SK-N-SH treated with all-trans-retinoic acid at 6 μM for 48 hours (cell line): ENCODE measurements around the gene PLA2G3.

Source experiments
- ATAC-seq: fragments of 200-7000 bp; cut with Tn5 transposase; 3 replicates; pipeline ENCODE4 v1.9.1; 2020; ENCODE audit warnings: mild to moderate bottlenecking, moderate library complexity
- ARNTL ChIP-seq: fragments of 450-650 bp; formaldehyde crosslinking; IDR thresholded peaks from 2 replicates; pipeline ENCODE4 v1.5.0; 2020; ENCODE audit warnings: low read depth, mild to moderate bottlenecking, moderate library complexity, borderline replicate concordance
- BACH2 ChIP-seq: fragments of 250-450 bp; sonication (Bioruptor Pico); IDR thresholded peaks from 2 replicates; pipeline ENCODE4 v1.9.0; 2021; ENCODE audit warnings: mild to moderate bottlenecking, borderline replicate concordance
- CSDC2 ChIP-seq: fragments of 250-450 bp; sonication (Bioruptor Pico); IDR thresholded peaks from 2 replicates; pipeline ENCODE4 v1.5.0; 2020; ENCODE audit warnings: mild to moderate bottlenecking, moderate library complexity
- GLIS3 ChIP-seq: fragments of 250-450 bp; sonication (Bioruptor Pico); IDR thresholded peaks from 2 replicates; pipeline ENCODE4 v1.5.0; 2020; ENCODE audit warnings: mild to moderate bottlenecking, moderate library complexity
- ISL1 ChIP-seq: fragments of 250-450 bp; sonication (Bioruptor Pico); IDR thresholded peaks from 2 replicates; pipeline ENCODE4 v2.1.2; 2022; ENCODE audit warnings: mild to moderate bottlenecking, moderate library complexity
- PPARA ChIP-seq: fragments of 250-450 bp; sonication (Bioruptor Pico); IDR thresholded peaks from 2 replicates; pipeline ENCODE4 v1.5.0; 2020; ENCODE audit warnings: mild to moderate bottlenecking, borderline replicate concordance
- RARB ChIP-seq: fragments of 250-450 bp; sonication (Bioruptor Pico); IDR thresholded peaks from 2 replicates; pipeline ENCODE4 v1.8.0; 2021; ENCODE audit warnings: mild to moderate bottlenecking, moderate library complexity
- SNAI2 ChIP-seq: fragments of 250-450 bp; sonication (Bioruptor Pico); IDR thresholded peaks from 2 replicates; pipeline ENCODE4 v1.5.0; 2020; ENCODE audit warnings: mild to moderate bottlenecking, moderate library complexity
- TCF4 ChIP-seq: fragments of 250-450 bp; sonication (Bioruptor Pico); IDR thresholded peaks from 2 replicates; pipeline ENCODE4 v1.8.0; 2021; ENCODE audit warnings: mild to moderate bottlenecking, moderate library complexity, borderline replicate concordance
- TOX ChIP-seq: fragments of 250-450 bp; sonication (Bioruptor Pico); IDR thresholded peaks from 2 replicates; pipeline ENCODE4 v1.8.0; 2021; ENCODE audit warnings: mild to moderate bottlenecking, moderate library complexity, borderline replicate concordance
- ZC3H10 ChIP-seq: fragments of 250-450 bp; sonication (Bioruptor Pico); IDR thresholded peaks from 2 replicates; pipeline ENCODE4 v1.5.1; 2021; ENCODE audit warnings: mild to moderate bottlenecking, moderate library complexity
- ZFP3 ChIP-seq: fragments of 250-450 bp; sonication (Bioruptor Pico); IDR thresholded peaks from 2 replicates; pipeline ENCODE4 v1.5.0; 2020; ENCODE audit warnings: mild to moderate bottlenecking, moderate library complexity
- ZFP30 ChIP-seq: fragments of 450-650 bp; formaldehyde crosslinking; IDR thresholded peaks from 2 replicates; pipeline ENCODE4 v1.5.0; 2022; ENCODE audit warnings: mild to moderate bottlenecking, moderate library complexity
- ZNF565 ChIP-seq: fragments of 450-650 bp; formaldehyde crosslinking; conservative IDR thresholded peaks from 2 replicates; pipeline ENCODE4 v1.5.0; 2020; ENCODE audit warnings: low read depth, mild to moderate bottlenecking, moderate library complexity
- ZNF70 ChIP-seq: fragments of 450-650 bp; formaldehyde crosslinking; IDR thresholded peaks from 2 replicates; pipeline ENCODE4 v1.5.0; 2020; ENCODE audit warnings: mild to moderate bottlenecking, moderate library complexity
- ZNF8 ChIP-seq: fragments of 450-650 bp; formaldehyde crosslinking; IDR thresholded peaks from 2 replicates; pipeline ENCODE4 v1.5.0; 2020; ENCODE audit warnings: mild to moderate bottlenecking, moderate library complexity
- TF ChIP-seq, protein P1 (sequence below): fragments of 250-450 bp; sonication (Bioruptor Pico); IDR thresholded peaks from 2 replicates; pipeline ENCODE4 v1.5.1; 2021; ENCODE audit warnings: mild to moderate bottlenecking, moderate library complexity
- TF ChIP-seq, protein P2 (sequence below): fragments of 250-450 bp; sonication (Bioruptor Pico); IDR thresholded peaks from 2 replicates; pipeline ENCODE4 v1.8.0; 2020; ENCODE audit warnings: mild to moderate bottlenecking, moderate library complexity, borderline replicate concordance

Gene PLA2G3

DNA sequence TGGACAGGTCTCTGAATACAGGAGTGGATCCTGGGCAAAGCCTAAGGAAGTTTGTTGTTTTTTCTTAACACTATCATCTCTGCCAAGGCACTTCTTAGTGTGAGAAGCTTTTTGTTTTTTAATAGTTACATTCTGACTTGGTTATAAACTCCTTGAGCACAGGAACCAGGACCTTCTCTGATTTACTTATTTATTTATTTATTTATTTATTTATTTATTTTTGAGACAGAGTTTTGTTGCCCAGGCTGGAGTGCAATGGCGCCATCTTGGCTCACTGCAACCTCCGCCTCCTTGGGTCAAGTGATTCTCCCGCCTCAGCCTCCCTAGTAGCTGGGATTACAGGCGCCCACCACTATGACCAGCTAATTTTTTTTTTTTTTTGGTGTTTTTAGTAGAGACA is 30.7 kb upstream of the PLA2G3 start:
- ATAC-seq: no peak
- TF ChIP-seq ISL1 (CRISPR knock-in tag) (no peak), CSDC2 (no peak), ZNF70 (CRISPR knock-in tag) (no peak), ZNF8 (no peak)

DNA sequence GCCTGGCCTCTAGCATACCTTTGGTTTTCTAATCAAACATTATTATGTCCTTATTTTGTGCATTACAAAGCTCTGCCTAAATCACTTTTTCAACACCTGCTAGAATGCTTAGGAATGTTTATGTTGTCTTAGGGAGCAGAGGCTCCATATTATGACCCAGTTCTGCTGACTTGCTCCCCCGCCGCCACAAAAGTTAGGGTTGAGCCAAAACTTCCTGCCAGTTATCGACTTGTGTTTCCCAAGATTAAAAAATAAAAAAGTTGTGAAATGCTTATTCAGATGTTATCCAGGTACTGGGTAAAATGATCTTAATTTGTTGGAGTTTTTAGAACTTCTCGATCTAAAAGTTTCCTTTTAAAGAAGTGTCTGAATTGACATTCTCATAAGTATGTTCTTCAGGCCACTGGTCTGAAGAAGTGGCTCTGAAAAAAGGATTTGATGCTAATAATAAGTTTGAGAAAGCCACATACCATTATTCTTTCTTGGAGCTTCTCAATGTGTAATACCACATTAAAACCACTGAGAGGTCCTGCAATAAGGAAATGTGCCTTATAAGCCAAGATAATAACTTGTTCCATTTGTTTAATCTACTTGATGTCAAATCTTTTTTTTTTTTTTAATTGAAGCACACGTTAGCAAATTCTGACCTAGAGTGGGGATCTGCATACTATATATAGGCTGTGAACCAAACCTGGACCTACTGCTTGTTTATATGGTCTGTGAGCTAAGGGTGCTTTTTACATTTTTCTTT is 21.9 kb upstream of the PLA2G3 start:
- TF ChIP-seq ZFP30 (CRISPR knock-in tag) (no peak), TOX (CRISPR knock-in tag) (no peak), ZNF565 (CRISPR knock-in tag) (no peak), ISL1 (CRISPR knock-in tag) (no peak), BACH2 (CRISPR knock-in tag) (no peak), ZNF70 (CRISPR knock-in tag) (no peak)
- no peak for ATAC-seq

DNA sequence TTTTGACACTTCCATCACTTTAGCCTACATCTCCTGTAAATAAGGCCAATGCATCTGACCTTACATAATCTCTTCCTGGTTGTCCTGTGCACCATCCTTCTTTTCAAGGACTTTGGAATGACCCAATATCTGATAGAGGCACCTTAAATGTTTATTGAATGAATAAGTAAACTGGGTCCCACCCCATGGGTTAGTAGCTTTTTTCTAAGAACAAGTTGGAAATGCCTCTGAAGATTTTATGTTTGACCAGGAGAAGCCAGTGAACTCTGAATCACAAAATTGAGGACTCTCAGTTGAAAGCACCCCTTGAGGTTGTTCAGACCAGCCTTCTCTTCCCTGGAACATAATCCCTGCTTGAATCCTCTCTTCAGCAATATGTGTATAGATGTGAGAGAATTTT is 21.1 kb upstream of the PLA2G3 start:
- ATAC-seq: no peak

DNA sequence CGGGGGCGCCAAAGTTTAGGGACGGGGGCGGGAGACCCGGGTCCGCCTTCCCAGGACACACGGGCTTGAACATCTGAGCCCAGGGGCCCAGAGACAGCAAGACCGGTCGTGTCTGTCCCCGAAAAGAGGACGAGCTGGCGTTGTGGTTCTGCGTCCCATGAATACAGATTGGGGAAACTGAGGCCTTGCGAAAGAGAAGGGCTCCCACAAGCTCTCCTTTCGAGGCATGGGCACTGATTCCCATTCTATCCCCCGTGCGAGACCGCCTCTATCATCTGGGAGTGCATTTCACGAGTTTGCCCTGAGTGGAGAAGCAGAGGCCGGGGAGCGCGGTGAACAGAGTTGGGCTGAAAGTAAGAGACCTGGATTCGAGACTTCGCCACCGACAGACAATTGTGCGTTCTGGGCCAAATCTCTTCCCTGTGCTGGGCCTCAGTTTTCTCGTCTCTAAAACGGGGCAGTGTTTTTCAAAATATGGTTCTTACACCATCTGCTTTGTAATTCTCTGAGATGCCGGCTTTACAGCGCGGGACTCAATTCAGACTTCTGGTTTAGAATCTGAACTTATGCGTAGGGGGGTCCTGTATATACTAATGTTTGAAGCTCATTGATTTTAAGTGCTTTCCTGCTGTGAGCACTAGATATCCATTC is 20.1 kb upstream of the PLA2G3 start:
- ATAC-seq: peak; percentile 81
- no peak for TF ChIP-seq ZNF8
- no peak for TF ChIP-seq RARB (CRISPR knock-in tag)
- no peak for TF ChIP-seq ZFP3 (CRISPR knock-in tag)
- no peak for TF ChIP-seq ZFP30 (CRISPR knock-in tag)
- no peak for TF ChIP-seq TCF4 (CRISPR knock-in tag)
- TF ChIP-seq ISL1 (CRISPR knock-in tag): no peak
- TF ChIP-seq, protein P1, sequence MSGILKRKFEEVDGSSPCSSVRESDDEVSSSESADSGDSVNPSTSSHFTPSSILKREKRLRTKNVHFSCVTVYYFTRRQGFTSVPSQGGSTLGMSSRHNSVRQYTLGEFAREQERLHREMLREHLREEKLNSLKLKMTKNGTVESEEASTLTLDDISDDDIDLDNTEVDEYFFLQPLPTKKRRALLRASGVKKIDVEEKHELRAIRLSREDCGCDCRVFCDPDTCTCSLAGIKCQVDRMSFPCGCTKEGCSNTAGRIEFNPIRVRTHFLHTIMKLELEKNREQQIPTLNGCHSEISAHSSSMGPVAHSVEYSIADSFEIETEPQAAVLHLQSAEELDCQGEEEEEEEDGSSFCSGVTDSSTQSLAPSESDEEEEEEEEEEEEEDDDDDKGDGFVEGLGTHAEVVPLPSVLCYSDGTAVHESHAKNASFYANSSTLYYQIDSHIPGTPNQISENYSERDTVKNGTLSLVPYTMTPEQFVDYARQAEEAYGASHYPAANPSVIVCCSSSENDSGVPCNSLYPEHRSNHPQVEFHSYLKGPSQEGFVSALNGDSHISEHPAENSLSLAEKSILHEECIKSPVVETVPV: no peak
- TF ChIP-seq PPARA: no peak
- no peak for TF ChIP-seq TOX (CRISPR knock-in tag)
- TF ChIP-seq BACH2 (CRISPR knock-in tag): no peak

More for the DNA sequence above, 21.1 kb upstream of the PLA2G3 start:
- TF ChIP-seq, protein P2, sequence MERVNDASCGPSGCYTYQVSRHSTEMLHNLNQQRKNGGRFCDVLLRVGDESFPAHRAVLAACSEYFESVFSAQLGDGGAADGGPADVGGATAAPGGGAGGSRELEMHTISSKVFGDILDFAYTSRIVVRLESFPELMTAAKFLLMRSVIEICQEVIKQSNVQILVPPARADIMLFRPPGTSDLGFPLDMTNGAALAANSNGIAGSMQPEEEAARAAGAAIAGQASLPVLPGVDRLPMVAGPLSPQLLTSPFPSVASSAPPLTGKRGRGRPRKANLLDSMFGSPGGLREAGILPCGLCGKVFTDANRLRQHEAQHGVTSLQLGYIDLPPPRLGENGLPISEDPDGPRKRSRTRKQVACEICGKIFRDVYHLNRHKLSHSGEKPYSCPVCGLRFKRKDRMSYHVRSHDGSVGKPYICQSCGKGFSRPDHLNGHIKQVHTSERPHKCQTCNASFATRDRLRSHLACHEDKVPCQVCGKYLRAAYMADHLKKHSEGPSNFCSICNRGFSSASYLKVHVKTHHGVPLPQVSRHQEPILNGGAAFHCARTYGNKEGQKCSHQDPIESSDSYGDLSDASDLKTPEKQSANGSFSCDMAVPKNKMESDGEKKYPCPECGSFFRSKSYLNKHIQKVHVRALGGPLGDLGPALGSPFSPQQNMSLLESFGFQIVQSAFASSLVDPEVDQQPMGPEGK (CRISPR knock-in tag): no peak
- TF ChIP-seq BACH2 (CRISPR knock-in tag) (no peak), ARNTL (no peak), ZFP30 (CRISPR knock-in tag) (no peak), ISL1 (CRISPR knock-in tag) (no peak), ZFP3 (CRISPR knock-in tag) (no peak), SNAI2 (CRISPR knock-in tag) (no peak), TCF4 (CRISPR knock-in tag) (no peak), CSDC2 (no peak), RARB (CRISPR knock-in tag) (no peak), GLIS3 (CRISPR knock-in tag) (no peak), PPARA (no peak), TOX (CRISPR knock-in tag) (no peak), ZNF70 (CRISPR knock-in tag) (no peak)
- TF ChIP-seq, protein P1: no peak

DNA sequence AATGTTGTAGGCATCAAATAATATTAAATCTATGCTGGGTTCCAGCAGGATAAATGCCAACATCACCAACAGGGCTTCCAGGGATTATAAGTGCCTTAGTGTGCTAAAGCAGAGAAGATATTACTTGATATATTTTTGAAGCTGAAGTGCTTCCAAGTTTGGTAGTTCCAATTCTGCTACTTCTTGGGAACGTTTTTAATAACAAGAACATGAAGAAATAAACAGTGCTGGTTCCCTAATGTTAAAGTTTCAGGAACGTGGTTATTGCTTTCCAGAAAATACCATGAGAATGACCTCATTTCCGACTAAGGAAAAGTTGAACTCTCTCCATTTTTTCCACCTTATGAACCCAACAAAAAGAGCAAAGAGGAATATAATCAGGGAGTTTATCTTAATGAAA is 15.1 kb upstream of the PLA2G3 start:
- ATAC-seq: no peak
- TF ChIP-seq ZNF565 (CRISPR knock-in tag) (no peak), GLIS3 (CRISPR knock-in tag) (no peak), ZC3H10 (CRISPR knock-in tag) (no peak)
- TF ChIP-seq, protein P2 (CRISPR knock-in tag): no peak
